Naive B cell (primary cell): ENCODE results near the gene KLK11. TPM values are rescaled to one million over a fixed set of nuclear protein-coding genes. Genes with fewer than 3 reads are reported as not detected.

Experiments
- ATAC-seq, 2 donors: fragments of 150-1000 bp; cut with Tn5 transposase; 2 replicates each; pipeline ENCODE4 v1.10.0; 2021; ENCODE audit warnings: low read depth in 2 of 2, mild to moderate bottlenecking in 2 of 2, moderate library complexity in 2 of 2
- DNase-seq: peaks from one replicate; pipeline ENCODE4 v3.0.0; 2022
- H3K27ac Mint-ChIP-seq, 6 donors: one replicate each; pipeline ENCODE4 v1.8.0; 2020 to 2022; ENCODE audit warnings: mild to moderate bottlenecking in 6 of 6, mixed read lengths in 6 of 6, moderate library complexity in 5 of 6, inconsistent platforms in 2 of 6
- H3K27me3 Mint-ChIP-seq, 3 donors: one replicate each; pipeline ENCODE4 v1.8.0; 2021 to 2022; ENCODE audit warnings: mixed read lengths in 3 of 3, mild to moderate bottlenecking in 1 of 3
- H3K36me3 Mint-ChIP-seq, 2 donors: one replicate each; pipeline ENCODE4 v1.8.0; 2020 to 2022; ENCODE audit warnings: mixed read lengths in 2 of 2, inconsistent platforms in 1 of 2, mild to moderate bottlenecking in 1 of 2
- H3K4me1 Mint-ChIP-seq, 3 donors: one replicate each; pipeline ENCODE4 v1.8.0; 2020 to 2022; ENCODE audit warnings: mixed read lengths in 3 of 3, inconsistent platforms in 1 of 3, mild to moderate bottlenecking in 1 of 3, moderate library complexity in 1 of 3
- H3K4me3 Mint-ChIP-seq, 8 donors: one replicate each; pipeline ENCODE4 v1.8.0; 2020 to 2022; ENCODE audit warnings: mild to moderate bottlenecking in 8 of 8, mixed read lengths in 8 of 8, moderate library complexity in 8 of 8, inconsistent platforms in 2 of 8
- H3K9me3 Mint-ChIP-seq, 7 donors: one replicate each; pipeline ENCODE4 v1.8.0; 2020 to 2022; ENCODE audit warnings: mixed read lengths in 7 of 7, mild to moderate bottlenecking in 5 of 7, inconsistent platforms in 2 of 7, moderate library complexity in 1 of 7
- polyA plus RNA-seq, 6 donors: library from polyadenylated mRNA; unstranded; fragments of 300-500 nt; fragmentation: Illumina TruSeq; gene quantifications; one replicate each; pipeline ENCODE4 v1.2.3, GENCODE V29; 2021; ENCODE audit warnings: low read depth in 6 of 6

The KLK11 gene
- polyA plus RNA-seq, 6 donors from 2014 or later = not detected

GRCh38 chr19:50974702-50975556 is 51.5 kb downstream of the KLK11 start:
- H3K27me3 Mint-ChIP-seq = peaks cover 39 to 69% (median 67%) of the 10 kb centered on the region in 3 donors
- H3K27ac Mint-ChIP-seq = no peak overlapping the region
- peaks cover 0 to 5% (median 0%) of the 10 kb centered on the region in 7 donors for H3K9me3 Mint-ChIP-seq
- no peaks in the 10 kb centered on the region for H3K36me3 Mint-ChIP-seq
- no peak overlapping the region for H3K4me3 Mint-ChIP-seq
- H3K4me1 Mint-ChIP-seq = peaks cover 0 to 7% (median 0%) of the 10 kb centered on the region in 3 donors
- no peak for DNase-seq
- ATAC-seq = no peak

GRCh38 chr19:50972795-50973376 is 53.5 kb downstream of the KLK11 start:
- ATAC-seq (no peak), DNase-seq (no peak)
- no peak overlapping the region for H3K27ac Mint-ChIP-seq
- no peak overlapping the region for H3K4me3 Mint-ChIP-seq
- H3K9me3 Mint-ChIP-seq = peaks cover 0 to 5% (median 0%) of the 10 kb centered on the region in 7 donors
- peaks cover 0 to 6% of the 10 kb centered on the region in 2 donors for H3K36me3 Mint-ChIP-seq
- peaks cover 34 to 61% (median 60%) of the 10 kb centered on the region in 3 donors for H3K27me3 Mint-ChIP-seq
- peaks cover 0 to 4% (median 0%) of the 10 kb centered on the region in 3 donors for H3K4me1 Mint-ChIP-seq

Other genes starting within 250 kb of the KLK11 start
- gene ACP4, start 236.2 kb downstream of the KLK11 start, polyA plus RNA-seq = not detected
- gene KLK1, start 202.8 kb downstream of the KLK11 start, polyA plus RNA-seq = 1 to 10 TPM; 1.2 to 6.7 (median 2.0) TPM
- gene KLK15, start 193.0 kb downstream of the KLK11 start, polyA plus RNA-seq = not detected
- gene KLK3, start 171.7 kb downstream of the KLK11 start, polyA plus RNA-seq = not detected
- gene KLK2, start 153.2 kb downstream of the KLK11 start, polyA plus RNA-seq = under 1 TPM in 2 of 6 donors, not detected in 4; 0.36 to 0.47 TPM
- under 1 TPM in 1 of 6 donors, not detected in 5; 0.56 TPM for gene KLK4, start 115.2 kb downstream of the KLK11 start, polyA plus RNA-seq
- gene KLK5, start 73.6 kb downstream of the KLK11 start, polyA plus RNA-seq = not detected
- not detected for gene KLK6, start 57.0 kb downstream of the KLK11 start, polyA plus RNA-seq
- gene KLK7, start 42.7 kb downstream of the KLK11 start, polyA plus RNA-seq = not detected
- not detected for gene KLK8, start 25.0 kb downstream of the KLK11 start, polyA plus RNA-seq
- not detected for gene KLK10, start 6.9 kb downstream of the KLK11 start, polyA plus RNA-seq
- not detected for gene KLK12, start 8.4 kb upstream of the KLK11 start, polyA plus RNA-seq
- gene KLK13, start 38.5 kb upstream of the KLK11 start, polyA plus RNA-seq = not detected
- gene KLK14, start 56.3 kb upstream of the KLK11 start, polyA plus RNA-seq = under 1 TPM in 1 of 6 donors, not detected in 5; 0.49 TPM
- gene CTU1, start 81.8 kb upstream of the KLK11 start, polyA plus RNA-seq = 1 to 10 TPM; 1.8 to 5.6 (median 4.2) TPM
- gene SIGLEC9, start 98.3 kb upstream of the KLK11 start, polyA plus RNA-seq = 1 to 10 TPM in 1 of 6 donors, under 1 TPM in 1, not detected in 4; 0.25 to 1.3 TPM
- gene SIGLEC7, start 115.7 kb upstream of the KLK11 start, polyA plus RNA-seq = under 1 TPM in 3 of 6 donors, not detected in 3; 0.22 to 0.32 (median 0.23) TPM
- 1 to 10 TPM in 1 of 6 donors, under 1 TPM in 3, not detected in 2; 0.60 to 3.6 (median 0.85) TPM for gene CD33, start 198.5 kb upstream of the KLK11 start, polyA plus RNA-seq
- not detected for gene SIGLECL1, start 224.5 kb upstream of the KLK11 start, polyA plus RNA-seq